Lower lobe of right lung (tissue), 2 donors: Measurements from ENCODE around the gene GUK1. TPM values are rescaled to one million over a fixed set of nuclear protein-coding genes. Genes with fewer than 3 reads are reported as not detected.

ENCODE experiments used
- ATAC-seq, 2 donors: fragments of 200-7000 bp; cut with Tn5 transposase; one replicate each; pipeline ENCODE4 v1.9.1; 2020 to 2022; ENCODE audit warnings: mild to moderate bottlenecking in 2 of 2, moderate library complexity in 2 of 2
- DNase-seq: peaks from one replicate; pipeline ENCODE4 v3.0.0-alpha.2; 2020
- H3K27ac ChIP-seq: fragments of 200-600 bp; one replicate; pipeline ENCODE4 v1.8.0; 2022
- H3K27me3 ChIP-seq: fragments of 200-600 bp; one replicate; pipeline ENCODE4 v1.8.0; 2022; ENCODE audit warnings: low read depth
- H3K36me3 ChIP-seq: fragments of 200-600 bp; one replicate; pipeline ENCODE4 v1.8.0; 2022; ENCODE audit warnings: mild to moderate bottlenecking
- H3K4me1 ChIP-seq: fragments of 200-600 bp; one replicate; pipeline ENCODE4 v1.8.0; 2022
- H3K4me3 ChIP-seq: fragments of 200-600 bp; one replicate; pipeline ENCODE4 v1.8.0; 2022; ENCODE audit warnings: mild to moderate bottlenecking
- H3K9me3 ChIP-seq: fragments of 200-600 bp; one replicate; pipeline ENCODE4 v1.8.0; 2022
- intact Hi-C: fragments of 100-400 bp; cut with DNase I; formaldehyde crosslinking; loops from one replicate; pipeline ENCODE4 v1.11.0; 2022
- long read RNA-seq: library from polyadenylated mRNA; unstranded; transcript quantifications from one replicate; pipeline ENCODE4 v2.0.0, GENCODE V29; 2021
- total RNA-seq: library from RNA; stranded (reverse); fragmentation: NEBNext Ultra II Directional; extraction: Animal tissue kit (Norgen Biotek cat#: 25700); gene quantifications from one replicate; pipeline ENCODE4 v1.2.1, GENCODE V29; 2021
- TF ChIP-seq, protein P1 (sequence below): fragments of 200-600 bp; IDR thresholded peaks from one replicate; pipeline ENCODE4 v1.8.0; 2022; ENCODE audit warnings: antibody characterized with exemption, mild to moderate bottlenecking
- donor health status: DM: no; HTN: yes; CAD: no; lungs with severe emphysema.

Gene GUK1, protein sequence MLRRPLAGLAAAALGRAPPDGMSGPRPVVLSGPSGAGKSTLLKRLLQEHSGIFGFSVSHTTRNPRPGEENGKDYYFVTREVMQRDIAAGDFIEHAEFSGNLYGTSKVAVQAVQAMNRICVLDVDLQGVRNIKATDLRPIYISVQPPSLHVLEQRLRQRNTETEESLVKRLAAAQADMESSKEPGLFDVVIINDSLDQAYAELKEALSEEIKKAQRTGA
- total RNA-seq = 192 TPM
- long read RNA-seq, transcript GUK1-234 (9 exons, 1,065 nt) = minor isoform, 9 of 438 reads
- long read RNA-seq, transcript GUK1-201 (9 exons, 1,084 nt) = minor isoform, 92 of 438 reads
- long read RNA-seq, transcript GUK1-202 (7 exons, 940 nt) = minor isoform, 11 of 438 reads
- long read RNA-seq, transcript GUK1-210 (8 exons, 990 nt) = major isoform, 182 of 438 reads
- long read RNA-seq, partial matches to known transcripts = 46 of 438 reads
- long read RNA-seq, other reads (novel, unspliced or antisense) = 76 of 438 reads

DNA sequence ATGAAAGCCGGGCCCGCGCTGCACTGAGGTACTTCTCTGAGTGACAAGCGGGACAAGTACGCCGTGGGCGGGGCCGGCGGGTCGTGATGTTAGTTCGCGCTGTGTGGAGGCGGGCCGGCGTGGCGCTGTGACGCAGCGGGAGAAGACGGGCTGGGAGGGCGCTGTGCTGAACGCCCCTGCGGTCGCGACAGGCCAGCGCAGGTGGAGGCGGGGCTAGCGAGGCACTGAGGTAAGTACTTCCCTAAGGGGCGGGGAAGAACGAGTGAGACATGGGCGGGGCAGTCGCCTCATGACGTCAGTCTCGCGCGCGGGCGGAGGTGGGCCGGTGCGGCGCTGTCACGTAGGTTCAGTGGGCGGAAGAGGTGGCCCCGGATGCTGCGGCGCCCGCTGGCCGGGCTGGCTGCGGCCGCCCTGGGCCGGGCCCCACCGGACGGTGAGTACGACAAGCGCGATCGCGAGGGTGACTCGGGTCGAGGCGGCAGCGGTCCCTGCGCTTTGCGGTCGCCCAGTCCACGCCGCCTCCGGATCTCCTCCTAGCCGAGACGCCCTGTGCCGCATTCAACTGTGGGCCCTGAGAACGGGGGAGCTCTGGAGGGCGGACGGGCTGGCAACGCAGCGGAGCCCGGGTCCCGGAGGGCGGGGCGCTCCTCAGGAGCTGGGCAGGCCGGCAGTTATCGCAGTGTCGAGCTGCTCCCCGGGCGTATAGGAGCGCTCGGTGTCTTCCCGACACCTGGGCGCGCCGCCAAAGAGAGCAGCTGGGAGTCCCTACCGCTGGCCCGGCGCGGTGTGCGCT, at the start of gene GUK1:
Gene GUK1, plus strand, starts transcription at position 349 of the 793 bp plus-strand sequence. Its CDS starts 24 bp downstream, at position 373.
- Histone ChIP-seq H3K27me3 (no peaks in the 10 kb centered on the region), H3K27ac (peak within 1 kb of the TSS; percentile 99), H3K4me1 (peaks cover 43% of the 10 kb centered on the region), H3K36me3 (peaks cover 11% of the 10 kb centered on the region), H3K9me3 (no peaks in the 10 kb centered on the region), H3K4me3 (peak within 1 kb of the TSS; percentile 77)
- TF ChIP-seq, protein P1, sequence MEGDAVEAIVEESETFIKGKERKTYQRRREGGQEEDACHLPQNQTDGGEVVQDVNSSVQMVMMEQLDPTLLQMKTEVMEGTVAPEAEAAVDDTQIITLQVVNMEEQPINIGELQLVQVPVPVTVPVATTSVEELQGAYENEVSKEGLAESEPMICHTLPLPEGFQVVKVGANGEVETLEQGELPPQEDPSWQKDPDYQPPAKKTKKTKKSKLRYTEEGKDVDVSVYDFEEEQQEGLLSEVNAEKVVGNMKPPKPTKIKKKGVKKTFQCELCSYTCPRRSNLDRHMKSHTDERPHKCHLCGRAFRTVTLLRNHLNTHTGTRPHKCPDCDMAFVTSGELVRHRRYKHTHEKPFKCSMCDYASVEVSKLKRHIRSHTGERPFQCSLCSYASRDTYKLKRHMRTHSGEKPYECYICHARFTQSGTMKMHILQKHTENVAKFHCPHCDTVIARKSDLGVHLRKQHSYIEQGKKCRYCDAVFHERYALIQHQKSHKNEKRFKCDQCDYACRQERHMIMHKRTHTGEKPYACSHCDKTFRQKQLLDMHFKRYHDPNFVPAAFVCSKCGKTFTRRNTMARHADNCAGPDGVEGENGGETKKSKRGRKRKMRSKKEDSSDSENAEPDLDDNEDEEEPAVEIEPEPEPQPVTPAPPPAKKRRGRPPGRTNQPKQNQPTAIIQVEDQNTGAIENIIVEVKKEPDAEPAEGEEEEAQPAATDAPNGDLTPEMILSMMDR = peak; percentile 54
- DNase-seq (peak; percentile 100), ATAC-seq (peak; percentile 96)
- intact Hi-C loops = no loop called here

DNA sequence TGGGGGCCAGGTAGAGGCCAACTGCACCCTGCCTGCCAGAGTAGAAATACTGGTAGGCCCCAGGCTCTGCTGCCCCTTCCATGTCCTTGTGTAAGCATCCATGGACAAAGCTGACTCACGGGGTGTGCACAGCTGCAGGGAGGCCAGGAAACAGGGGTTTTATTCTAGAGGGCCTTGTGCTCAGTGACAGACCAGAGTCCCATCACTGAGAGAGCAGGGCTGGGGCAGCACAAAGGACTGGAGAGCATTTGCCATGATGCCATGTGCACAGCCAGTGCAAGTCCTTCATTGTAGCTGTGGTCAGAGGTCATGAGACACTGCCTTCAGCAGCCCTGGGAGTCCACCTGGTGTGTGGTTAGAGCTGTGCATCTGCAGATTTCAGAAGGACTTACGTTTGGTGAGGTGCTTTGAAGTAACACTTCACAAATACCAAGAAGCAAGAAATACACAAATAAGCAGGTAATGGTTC, 49.4 kb upstream of the GUK1 start:
- Histone ChIP-seq H3K27ac (peak overlapping the region; percentile 68), H3K9me3 (peaks cover 7% of the 10 kb centered on the region), H3K27me3 (no peaks in the 10 kb centered on the region), H3K4me1 (peaks cover 85% of the 10 kb centered on the region), H3K4me3 (no peak overlapping the region), H3K36me3 (peaks cover 15% of the 10 kb centered on the region)
- no peak for DNase-seq
- TF ChIP-seq, protein P1 = no peak
- ATAC-seq = peak in 1 of 2 donors; percentile 11
- intact Hi-C loops = no loop called here

DNA sequence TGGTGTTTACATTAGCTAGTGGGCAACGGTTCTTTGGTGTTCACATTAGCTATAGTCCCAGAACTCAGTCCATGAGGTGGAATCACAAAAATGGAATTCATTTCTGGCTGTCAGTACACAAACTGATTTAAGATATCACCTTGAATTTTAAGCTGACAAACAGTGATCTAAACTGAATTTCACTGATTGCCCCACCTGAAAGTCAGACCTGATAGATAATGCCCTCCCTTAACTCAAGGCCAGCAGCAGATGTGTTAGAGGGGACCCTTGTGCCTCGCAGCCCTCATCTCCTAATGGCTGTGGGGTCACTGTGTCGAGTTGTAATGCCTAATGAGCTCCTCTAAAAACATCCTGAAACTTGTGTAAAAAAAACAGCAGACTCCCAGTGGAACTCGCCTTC, 49.0 kb upstream of the GUK1 start:
- H3K9me3 ChIP-seq = peaks cover 7% of the 10 kb centered on the region
- H3K4me3 ChIP-seq = no peak overlapping the region
- intact Hi-C loops = no loop called here
- no peak overlapping the region for H3K27ac ChIP-seq
- DNase-seq (no peak), ATAC-seq (no peak)
- H3K27me3 ChIP-seq = no peaks in the 10 kb centered on the region
- TF ChIP-seq, protein P1 = no peak
- peaks cover 16% of the 10 kb centered on the region for H3K36me3 ChIP-seq
- H3K4me1 ChIP-seq = peaks cover 85% of the 10 kb centered on the region

DNA sequence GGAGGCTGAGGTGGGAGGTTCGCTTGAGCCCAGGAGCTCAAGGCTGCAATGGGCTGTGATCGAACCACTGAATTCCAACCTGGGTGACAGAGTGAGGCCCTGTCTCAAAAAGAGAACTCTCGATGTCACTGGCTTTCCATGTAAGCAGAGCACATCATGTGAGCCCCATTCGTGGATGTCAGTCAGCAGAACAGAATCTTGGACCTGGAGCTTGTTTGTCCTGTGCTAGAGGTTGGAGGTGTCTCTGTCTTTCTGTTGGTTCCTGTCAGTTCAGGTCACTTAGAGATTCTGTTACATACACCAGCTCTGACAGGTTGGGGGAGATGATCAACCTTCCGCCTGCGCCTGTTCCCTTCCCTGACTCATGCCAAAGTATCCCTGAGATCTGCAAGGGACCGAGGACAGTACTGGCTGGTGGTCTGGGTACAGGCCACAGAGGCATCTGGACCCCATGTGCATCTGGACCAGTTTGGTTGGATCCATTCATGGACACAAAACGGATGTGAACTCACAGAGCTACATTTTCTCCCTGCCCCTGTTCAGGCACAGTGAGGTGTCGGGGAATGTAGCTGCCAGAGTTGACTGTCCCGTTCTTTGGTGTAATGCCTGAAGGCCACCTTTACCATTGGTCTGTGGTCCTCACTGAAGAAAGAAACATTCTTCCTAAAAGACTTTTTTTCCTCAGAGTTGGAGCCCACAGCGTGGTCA, 47.6 kb upstream of the GUK1 start:
- TF ChIP-seq, protein P1 = no peak
- DNase-seq = no peak
- Histone ChIP-seq H3K27ac (no peak overlapping the region), H3K4me1 (peaks cover 79% of the 10 kb centered on the region), H3K36me3 (peaks cover 30% of the 10 kb centered on the region), H3K9me3 (peaks cover 7% of the 10 kb centered on the region), H3K4me3 (no peak overlapping the region), H3K27me3 (no peaks in the 10 kb centered on the region)
- intact Hi-C loops = no loop called here
- ATAC-seq = no peak
